Measurements from ENCODE around the gene GATB. TPM values are rescaled to one million over a fixed set of nuclear protein-coding genes. Genes with fewer than 3 reads are reported as not detected.

Gene GATB
- total RNA-seq, 1 donor from 2014 or later, result 22.9 TPM

- Mint-ChIP-seq H3K36me3 (ENCODE audit: low read depth) (no peaks in the 10 kb centered on the region), H3K27ac (no peak overlapping the region), H3K4me1 (no peaks in the 10 kb centered on the region), H3K9me3 (no peaks in the 10 kb centered on the region), H3K27me3 (no peaks in the 10 kb centered on the region), H3K4me3 (no peak overlapping the region)
- no peak for DNase-seq
- ATAC-seq (ENCODE audit: low read depth), result no peak
- POLR2A ChIA-PET, result no interaction called here
- intact Hi-C loops (cut with micrococcal nuclease), result no loop called here
- TF ChIP-seq CTCF (IDR thresholded peaks at IDR 0.05), result no peak
- CTCF ChIA-PET, result no interaction called here
Measured at GRCh38 chr4:151658959-151659600, 101.7 kb downstream of the GATB start.

- H3K27me3 Mint-ChIP-seq, result no peaks in the 10 kb centered on the region
- POLR2A ChIA-PET, result no interaction called here
- CTCF ChIA-PET, result no interaction called here
- intact Hi-C loops (cut with micrococcal nuclease), result no loop called here
- DNase-seq (no peak), ATAC-seq (ENCODE audit: low read depth) (no peak)
- no peaks in the 10 kb centered on the region for H3K9me3 Mint-ChIP-seq
- H3K4me3 Mint-ChIP-seq, result no peak overlapping the region
- TF ChIP-seq CTCF (IDR thresholded peaks at IDR 0.05), result no peak
- no peaks in the 10 kb centered on the region for H3K4me1 Mint-ChIP-seq
- no peak overlapping the region for H3K27ac Mint-ChIP-seq
- H3K36me3 Mint-ChIP-seq (ENCODE audit: low read depth), result no peaks in the 10 kb centered on the region
Measured at GRCh38 chr4:151657896-151658295, 102.9 kb downstream of the GATB start.

GRCh38 chr4:151656058-151656457 lies 104.7 kb downstream of the GATB start:
- no peak overlapping the region for H3K27ac Mint-ChIP-seq
- CTCF ChIA-PET, result no interaction called here

GRCh38 chr4:151653548-151653918 lies 107.3 kb downstream of the GATB start:
- CTCF ChIA-PET, result no interaction called here
- POLR2A ChIA-PET, result no interaction called here
- Mint-ChIP-seq H3K4me1 (no peaks in the 10 kb centered on the region), H3K36me3 (ENCODE audit: low read depth) (no peaks in the 10 kb centered on the region), H3K27me3 (peaks cover 4% of the 10 kb centered on the region), H3K4me3 (no peak overlapping the region), H3K9me3 (no peaks in the 10 kb centered on the region), H3K27ac (no peak overlapping the region)
- no peak for DNase-seq
- TF ChIP-seq CTCF (IDR thresholded peaks at IDR 0.05), result no peak
- ATAC-seq (ENCODE audit: low read depth), result no peak
- intact Hi-C loops (cut with micrococcal nuclease), result no loop called here

More at GRCh38 chr4:151656058-151656457, 104.7 kb downstream of the GATB start:
- H3K27me3 Mint-ChIP-seq, result peaks cover 4% of the 10 kb centered on the region
- ATAC-seq (ENCODE audit: low read depth) (no peak), DNase-seq (no peak)
- POLR2A ChIA-PET, result no interaction called here
- intact Hi-C loops (cut with micrococcal nuclease), result no loop called here
- no peak for TF ChIP-seq CTCF (IDR thresholded peaks at IDR 0.05)
- H3K36me3 Mint-ChIP-seq (ENCODE audit: low read depth), result no peaks in the 10 kb centered on the region
- H3K9me3 Mint-ChIP-seq, result no peaks in the 10 kb centered on the region
- H3K4me3 Mint-ChIP-seq, result no peak overlapping the region
- no peaks in the 10 kb centered on the region for H3K4me1 Mint-ChIP-seq

GRCh38 chr4:151652841-151653547 lies 107.8 kb downstream of the GATB start:
- POLR2A ChIA-PET, result no interaction called here

More at GRCh38 chr4:151652841-151653547, 107.8 kb downstream of the GATB start:
- Mint-ChIP-seq H3K36me3 (ENCODE audit: low read depth) (no peaks in the 10 kb centered on the region), H3K27ac (no peak overlapping the region), H3K9me3 (no peaks in the 10 kb centered on the region), H3K4me3 (no peak overlapping the region), H3K27me3 (peaks cover 4% of the 10 kb centered on the region), H3K4me1 (no peaks in the 10 kb centered on the region)
- DNase-seq (no peak), ATAC-seq (ENCODE audit: low read depth) (no peak)
- intact Hi-C loops (cut with micrococcal nuclease), result no loop called here
- no peak for TF ChIP-seq CTCF (IDR thresholded peaks at IDR 0.05)
- CTCF ChIA-PET, result no interaction called here

All from activated B cell treated with CpG ODN at 0.5 μM for 24 hours (primary cell).